Measurements from ENCODE around the gene PDZRN3. TPM values are rescaled to one million over a fixed set of nuclear protein-coding genes. Genes with fewer than 3 reads are reported as not detected.

PDZRN3 gene
- total RNA-seq, 4 donors from 2014 or later = 227 to 305 (median 265) TPM

DNA sequence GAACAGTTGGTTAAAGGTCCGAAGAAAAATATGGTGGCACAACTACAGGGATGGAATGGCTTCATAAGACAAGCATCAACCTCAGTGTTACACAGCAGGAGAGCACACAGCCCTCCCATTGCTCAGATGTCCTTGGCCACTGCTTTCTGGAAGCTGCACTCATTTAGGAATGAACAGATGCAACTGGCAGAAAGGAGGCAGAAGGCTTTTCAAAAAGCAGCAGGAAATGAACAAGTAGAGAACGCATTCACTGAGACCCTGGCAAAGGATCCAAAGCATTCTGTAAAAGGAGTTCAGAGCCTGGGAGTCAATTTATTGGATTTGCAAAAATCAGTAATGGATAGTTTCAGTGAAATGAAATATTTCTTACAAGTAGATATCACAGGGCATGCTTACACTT is 101.1 kb downstream of the PDZRN3 start:
- H3K9me3 ChIP-seq = no peaks in the 10 kb centered on the region
- 38 to 41% methylated on average over 2 of the region's 2 CpGs for WGBS, 2 donors (ENCODE audit: low coverage in 1 of 2)
- H3K27ac ChIP-seq = peak overlapping the region; percentile 85 to 100 (median 88)
- no peaks in the 10 kb centered on the region for H3K36me3 ChIP-seq
- no peaks in the 10 kb centered on the region for H3K27me3 ChIP-seq
- peaks cover 17 to 83% (median 25%) of the 10 kb centered on the region in 3 donors for H3K4me1 ChIP-seq
- ATAC-seq = no peak
- TF ChIP-seq, protein P1, sequence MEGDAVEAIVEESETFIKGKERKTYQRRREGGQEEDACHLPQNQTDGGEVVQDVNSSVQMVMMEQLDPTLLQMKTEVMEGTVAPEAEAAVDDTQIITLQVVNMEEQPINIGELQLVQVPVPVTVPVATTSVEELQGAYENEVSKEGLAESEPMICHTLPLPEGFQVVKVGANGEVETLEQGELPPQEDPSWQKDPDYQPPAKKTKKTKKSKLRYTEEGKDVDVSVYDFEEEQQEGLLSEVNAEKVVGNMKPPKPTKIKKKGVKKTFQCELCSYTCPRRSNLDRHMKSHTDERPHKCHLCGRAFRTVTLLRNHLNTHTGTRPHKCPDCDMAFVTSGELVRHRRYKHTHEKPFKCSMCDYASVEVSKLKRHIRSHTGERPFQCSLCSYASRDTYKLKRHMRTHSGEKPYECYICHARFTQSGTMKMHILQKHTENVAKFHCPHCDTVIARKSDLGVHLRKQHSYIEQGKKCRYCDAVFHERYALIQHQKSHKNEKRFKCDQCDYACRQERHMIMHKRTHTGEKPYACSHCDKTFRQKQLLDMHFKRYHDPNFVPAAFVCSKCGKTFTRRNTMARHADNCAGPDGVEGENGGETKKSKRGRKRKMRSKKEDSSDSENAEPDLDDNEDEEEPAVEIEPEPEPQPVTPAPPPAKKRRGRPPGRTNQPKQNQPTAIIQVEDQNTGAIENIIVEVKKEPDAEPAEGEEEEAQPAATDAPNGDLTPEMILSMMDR (IDR thresholded peaks at IDR 0.05) = peak in 1 of 4 experiments; percentile 23
- peak; percentile 41 for TF ChIP-seq POLR2AphosphoS5 (IDR thresholded peaks at IDR 0.05)
- TF ChIP-seq EP300 (IDR thresholded peaks at IDR 0.05) = no peak
- TF ChIP-seq POLR2A (IDR thresholded peaks at IDR 0.05) = no peak
- peak overlapping the region; percentile 50 to 92 for H3K4me3 ChIP-seq

DNA sequence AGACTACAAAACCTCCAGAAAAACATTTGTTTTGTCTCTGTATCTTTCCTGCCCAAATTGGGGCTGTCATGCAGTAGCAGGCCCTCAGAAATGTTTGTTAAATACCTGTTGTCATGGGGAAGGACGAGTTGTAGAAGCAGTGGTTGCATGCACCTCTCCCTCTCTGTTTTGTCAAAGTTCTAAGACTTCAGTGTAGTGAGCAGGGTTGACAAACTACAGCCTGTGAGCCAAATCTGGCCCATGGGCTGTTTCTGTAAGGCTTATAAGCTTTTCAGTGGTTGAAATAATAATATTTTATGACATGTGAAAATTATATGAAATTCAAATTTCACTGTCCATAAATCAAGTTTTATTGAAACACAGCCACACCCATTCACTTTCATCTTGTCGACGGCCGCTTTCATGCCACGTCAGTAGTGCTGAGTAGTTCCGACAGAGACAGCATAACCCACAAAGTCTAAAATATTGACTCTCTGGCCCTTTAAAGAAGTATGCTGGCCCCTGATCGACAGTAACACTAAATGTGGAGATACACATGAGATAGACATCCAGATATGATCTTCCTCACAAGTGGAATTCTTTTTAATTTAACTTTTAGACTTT is 102.9 kb downstream of the PDZRN3 start:
- TF ChIP-seq EP300 (IDR thresholded peaks at IDR 0.05) (no peak), POLR2AphosphoS5 (IDR thresholded peaks at IDR 0.05) (peak; percentile 11), POLR2A (IDR thresholded peaks at IDR 0.05) (no peak)
- H3K4me3 ChIP-seq = peak overlapping the region; percentile 50 to 92
- WGBS, 2 donors (ENCODE audit: low coverage in 1 of 2) = 34 to 39% methylated on average over 7 of the region's 7 CpGs
- no peaks in the 10 kb centered on the region for H3K27me3 ChIP-seq
- H3K36me3 ChIP-seq = no peaks in the 10 kb centered on the region
- no peaks in the 10 kb centered on the region for H3K9me3 ChIP-seq
- no peak for ATAC-seq
- peaks cover 25 to 86% (median 26%) of the 10 kb centered on the region in 3 donors for H3K4me1 ChIP-seq
- H3K27ac ChIP-seq = peak overlapping the region; percentile 85 to 100 (median 88)

DNA sequence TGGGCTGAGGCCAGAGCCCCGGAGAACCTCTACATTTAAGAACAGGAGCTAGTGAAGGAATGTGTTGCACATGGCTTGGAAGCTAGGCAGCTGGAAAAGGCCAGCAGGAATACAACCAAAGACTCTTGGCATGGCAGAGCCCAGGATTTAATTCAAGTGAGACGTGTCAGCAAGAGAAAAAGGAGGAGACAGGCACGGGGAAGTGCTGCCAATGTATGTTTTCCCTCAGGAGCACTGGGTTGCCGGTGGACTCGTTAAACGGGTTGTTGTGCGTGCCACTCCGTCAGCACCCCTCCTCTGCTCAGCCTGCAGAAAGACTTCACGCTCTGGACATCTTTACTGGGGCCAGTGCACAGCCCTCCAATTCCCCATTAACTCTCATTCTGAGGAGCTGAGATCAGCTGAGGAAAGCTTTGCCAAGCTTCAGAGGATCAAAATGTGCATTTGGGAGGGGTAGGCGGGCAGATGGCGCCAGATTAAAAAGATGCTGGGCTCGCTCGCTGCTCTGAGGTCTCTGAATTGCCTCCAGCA is 103.7 kb downstream of the PDZRN3 start:
- Histone ChIP-seq H3K36me3 (no peaks in the 10 kb centered on the region), H3K4me3 (peak overlapping the region; percentile 50 to 92), H3K27me3 (no peaks in the 10 kb centered on the region), H3K4me1 (peaks cover 25 to 84% (median 29%) of the 10 kb centered on the region in 3 donors), H3K27ac (peak overlapping the region; percentile 85 to 100 (median 88)), H3K9me3 (no peaks in the 10 kb centered on the region)
- ATAC-seq = peak; percentile 64
- TF ChIP-seq POLR2AphosphoS5 (IDR thresholded peaks at IDR 0.05) (peak; percentile 85), POLR2A (IDR thresholded peaks at IDR 0.05) (peak; percentile 28 to 45)
- TF ChIP-seq, protein P1 (IDR thresholded peaks at IDR 0.05) = no peak
- 13 to 17% methylated on average over 4 to 8 of the region's 13 CpGs for WGBS, 2 donors (ENCODE audit: low coverage in 1 of 2)

DNA sequence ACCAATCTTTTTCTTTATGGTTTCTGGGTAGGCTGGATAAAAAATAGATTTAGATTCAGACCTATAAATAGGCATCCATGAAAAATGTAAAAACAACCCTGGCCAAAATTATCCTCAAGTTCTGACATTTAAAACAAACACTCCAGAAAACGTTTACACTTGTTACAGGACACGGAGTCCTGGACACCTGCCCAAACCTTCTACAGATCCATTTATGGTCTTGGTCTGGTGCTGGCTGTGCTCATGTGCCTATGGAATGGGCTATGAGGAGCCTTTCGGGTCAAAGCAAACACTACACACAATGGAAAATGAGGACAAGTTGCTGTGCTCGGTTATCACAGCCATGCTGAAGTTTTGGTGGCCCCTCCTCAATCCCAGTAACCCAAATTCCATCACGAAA is 108.1 kb downstream of the PDZRN3 start:
- H3K4me1 ChIP-seq = peaks cover 20 to 98% (median 47%) of the 10 kb centered on the region in 3 donors
- no peaks in the 10 kb centered on the region for H3K9me3 ChIP-seq
- no peaks in the 10 kb centered on the region for H3K27me3 ChIP-seq
- WGBS, 2 donors (ENCODE audit: low coverage in 1 of 2) = 6 to 16% methylated on average over 2 to 5 of the region's 5 CpGs
- H3K27ac ChIP-seq = peak overlapping the region; percentile 85 to 100 (median 88)
- TF ChIP-seq, protein P1 (IDR thresholded peaks at IDR 0.05) = no peak
- peak; percentile 95 for TF ChIP-seq POLR2AphosphoS5 (IDR thresholded peaks at IDR 0.05)
- peak; percentile 96 for TF ChIP-seq EP300 (IDR thresholded peaks at IDR 0.05)
- H3K36me3 ChIP-seq = no peaks in the 10 kb centered on the region
- no peak overlapping the region for H3K4me3 ChIP-seq
- ATAC-seq = peak; percentile 89

DNA sequence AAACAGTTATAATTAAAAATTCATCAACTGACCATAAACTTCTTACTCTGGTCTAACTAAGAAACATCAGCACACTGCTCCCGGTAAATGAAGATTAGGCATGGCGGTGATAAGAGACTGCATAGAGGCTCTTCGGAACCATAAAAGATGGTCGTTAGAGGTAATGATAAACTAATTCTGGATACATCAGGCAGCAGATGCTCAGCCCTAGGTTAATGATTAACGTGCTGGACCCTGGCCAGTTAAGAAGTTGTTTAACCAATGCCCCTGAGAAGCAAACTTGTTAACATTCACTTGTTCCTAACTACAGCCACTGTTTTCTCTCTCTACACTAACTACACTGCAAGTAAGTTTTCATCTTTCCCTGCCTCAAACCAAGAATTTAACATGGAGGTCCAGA is 111.5 kb downstream of the PDZRN3 start:
- Histone ChIP-seq H3K27me3 (no peaks in the 10 kb centered on the region), H3K27ac (peak overlapping the region; percentile 83 to 100 (median 88)), H3K9me3 (no peaks in the 10 kb centered on the region), H3K36me3 (no peaks in the 10 kb centered on the region), H3K4me3 (no peak overlapping the region), H3K4me1 (peaks cover 19 to 98% (median 47%) of the 10 kb centered on the region in 3 donors)
- no peak for ATAC-seq
- 44 to 51% methylated on average over 5 of the region's 5 CpGs for WGBS, 2 donors (ENCODE audit: low coverage in 1 of 2)
- TF ChIP-seq POLR2AphosphoS5 (IDR thresholded peaks at IDR 0.05) (peak; percentile 24), EP300 (IDR thresholded peaks at IDR 0.05) (no peak), POLR2A (IDR thresholded peaks at IDR 0.05) (no peak)
- TF ChIP-seq, protein P1 (IDR thresholded peaks at IDR 0.05) = no peak
